Activated gamma-delta T cell treated with anti-CD3 and anti-CD28 coated beads, Interleukin-2, amount 50 U/mL, for 16 hours (primary cell): ENCODE results near the gene SPATS2.
"Not testable (repeated sequence)": the region's sequence is repeated elsewhere in the genome, so short reads cannot be mapped to it uniquely, and the experiment has no call there.

Experiments
- DNase-seq: peaks from one replicate; pipeline ENCODE4 v3.0.0-alpha.2; 2020; ENCODE audit warnings: low read depth

SPATS2 gene

GRCh38 chr12:49410818-49411217, 43.6 kb downstream of the SPATS2 start:
- no peak for DNase-seq

GRCh38 chr12:49413010-49413409, 45.7 kb downstream of the SPATS2 start:
- no peak for DNase-seq

GRCh38 chr12:49413796-49414195, 46.5 kb downstream of the SPATS2 start:
- DNase-seq: no peak

- no peak for DNase-seq
These were observed 47.1 kb downstream of the SPATS2 start for GRCh38 chr12:49414364-49414763.

- DNase-seq: no peak
These were observed 48.3 kb downstream of the SPATS2 start for GRCh38 chr12:49415521-49415970.

GRCh38 chr12:49416892-49417291, 49.6 kb downstream of the SPATS2 start:
- no peak for DNase-seq

GRCh38 chr12:49417558-49417957, 50.3 kb downstream of the SPATS2 start:
- DNase-seq: no peak

GRCh38 chr12:49420556-49420955, 53.3 kb downstream of the SPATS2 start:
- no peak for DNase-seq

GRCh38 chr12:49422114-49422513, 54.9 kb downstream of the SPATS2 start:
- no peak for DNase-seq

- no peak for DNase-seq
These were observed 61.5 kb downstream of the SPATS2 start for GRCh38 chr12:49428793-49429192.

- no peak for DNase-seq
These were observed 65.4 kb downstream of the SPATS2 start for GRCh38 chr12:49432616-49433015.

- not testable (repeated sequence) for DNase-seq
These were observed 69.5 kb downstream of the SPATS2 start for GRCh38 chr12:49436799-49437198.

GRCh38 chr12:49439042-49439441, 71.8 kb downstream of the SPATS2 start:
- DNase-seq: no peak

- no peak for DNase-seq
These were observed 72.8 kb downstream of the SPATS2 start for GRCh38 chr12:49440035-49440434.

- no peak for DNase-seq
These were observed 75.7 kb downstream of the SPATS2 start for GRCh38 chr12:49442915-49443314.

- no peak for DNase-seq
These were observed 79.3 kb downstream of the SPATS2 start for GRCh38 chr12:49446571-49446970.

- no peak for DNase-seq
These were observed 81.6 kb downstream of the SPATS2 start for GRCh38 chr12:49448858-49449257.

GRCh38 chr12:49451468-49452259, 84.4 kb downstream of the SPATS2 start:
- DNase-seq: no peak

- no peak for DNase-seq
These were observed 88.2 kb downstream of the SPATS2 start for GRCh38 chr12:49455501-49455900.

- no peak for DNase-seq
These were observed 88.9 kb downstream of the SPATS2 start for GRCh38 chr12:49456131-49456679.

- no peak for DNase-seq
These were observed 91.6 kb downstream of the SPATS2 start for GRCh38 chr12:49458816-49459215.

- DNase-seq: no peak
These were observed 94.0 kb downstream of the SPATS2 start for GRCh38 chr12:49461221-49461620.

- no peak for DNase-seq
These were observed 95.0 kb downstream of the SPATS2 start for GRCh38 chr12:49462083-49462744.
